Retinal pigment epithelial cell (primary cell): Measurements from ENCODE around the gene NLRP1.

ENCODE experiments used
- DNase-seq: peaks from one replicate; pipeline ENCODE4 v3.0.0-alpha.2; 2010; ENCODE audit warnings: low read depth
- H3K4me3 ChIP-seq: 2 replicates; pipeline ENCODE4 v1.5.1; 2011; ENCODE audit warnings: mild to moderate bottlenecking, low read length, control low read depth, moderate library complexity
- CTCF ChIP-seq: conservative IDR thresholded peaks from 2 replicates; pipeline ENCODE4 v1.5.1; 2011; ENCODE audit warnings: low read depth, low read length, control low read depth, inconsistent platforms

Gene NLRP1

GRCh38 chr17:5621729-5622128, 37.4 kb upstream of the NLRP1 start:
- no peak for DNase-seq
- H3K4me3 ChIP-seq = no peak overlapping the region
- no peak for TF ChIP-seq CTCF

- no peak overlapping the region for H3K4me3 ChIP-seq
- TF ChIP-seq CTCF = no peak
- DNase-seq = no peak
These were observed 36.7 kb upstream of the NLRP1 start for GRCh38 chr17:5621026-5621425.

- DNase-seq = no peak
- H3K4me3 ChIP-seq = no peak overlapping the region
- TF ChIP-seq CTCF = no peak
These were observed 34.9 kb upstream of the NLRP1 start for GRCh38 chr17:5619088-5619740.

GRCh38 chr17:5618476-5618875, 34.2 kb upstream of the NLRP1 start:
- no peak for TF ChIP-seq CTCF
- DNase-seq = no peak
- H3K4me3 ChIP-seq = no peak overlapping the region

- DNase-seq = no peak
- no peak for TF ChIP-seq CTCF
- H3K4me3 ChIP-seq = no peak overlapping the region
These were observed 31.2 kb upstream of the NLRP1 start for GRCh38 chr17:5615476-5615875.

GRCh38 chr17:5610956-5611355, 26.6 kb upstream of the NLRP1 start:
- no peak for TF ChIP-seq CTCF
- H3K4me3 ChIP-seq = no peak overlapping the region
- DNase-seq = no peak

GRCh38 chr17:5608399-5609112, 24.2 kb upstream of the NLRP1 start:
- TF ChIP-seq CTCF = no peak

More at GRCh38 chr17:5608399-5609112, 24.2 kb upstream of the NLRP1 start:
- no peak overlapping the region for H3K4me3 ChIP-seq
- no peak for DNase-seq
